NCI-H2107 (cell line): Measurements from ENCODE around the gene ARHGEF10L.

Source experiments
- DNase-seq: peaks from one replicate; lab custom pipeline; 2025; lab: John Stamatoyannopoulos, UW

The ARHGEF10L gene

GRCh38 chr1:17523321-17524041 lies 16.0 kb upstream of the ARHGEF10L start:
- no peak for DNase-seq

GRCh38 chr1:17524645-17525044 lies 14.9 kb upstream of the ARHGEF10L start:
- DNase-seq = no peak

- no peak for DNase-seq
Observed at GRCh38 chr1:17525996-17526686, 13.4 kb upstream of the ARHGEF10L start.

GRCh38 chr1:17527036-17527914 lies 12.2 kb upstream of the ARHGEF10L start:
- no peak for DNase-seq

GRCh38 chr1:17529381-17529780 lies 10.1 kb upstream of the ARHGEF10L start:
- DNase-seq = no peak

- DNase-seq = no peak
Observed at GRCh38 chr1:17531343-17531681, 8.2 kb upstream of the ARHGEF10L start.

GRCh38 chr1:17531682-17532487 lies 7.6 kb upstream of the ARHGEF10L start:
- no peak for DNase-seq

GRCh38 chr1:17533201-17533600 lies 6.3 kb upstream of the ARHGEF10L start:
- DNase-seq = no peak

- no peak for DNase-seq
Observed at GRCh38 chr1:17535300-17535936, 4.1 kb upstream of the ARHGEF10L start.

GRCh38 chr1:17538010-17538409 lies 1.5 kb upstream of the ARHGEF10L start:
- no peak for DNase-seq

GRCh38 chr1:17538428-17539117 lies 925 bp upstream of the ARHGEF10L start:
- no peak for DNase-seq

- no peak for DNase-seq
Observed at GRCh38 chr1:17539118-17539476, 401 bp upstream of the ARHGEF10L start.

GRCh38 chr1:17540255-17541001 lies 930 bp downstream of the ARHGEF10L start:
- DNase-seq = no peak

GRCh38 chr1:17542645-17543044 lies 3.1 kb downstream of the ARHGEF10L start:
- DNase-seq = no peak

GRCh38 chr1:17544776-17545350 lies 5.4 kb downstream of the ARHGEF10L start:
- DNase-seq = no peak

- no peak for DNase-seq
Observed at GRCh38 chr1:17545356-17545755, 5.9 kb downstream of the ARHGEF10L start.

GRCh38 chr1:17546946-17547670 lies 7.6 kb downstream of the ARHGEF10L start:
- DNase-seq = no peak

GRCh38 chr1:17549384-17549783 lies 9.9 kb downstream of the ARHGEF10L start:
- no peak for DNase-seq
